ENCODE measurements around the gene PWWP2B. TPM values are rescaled to one million over a fixed set of nuclear protein-coding genes. Genes with fewer than 3 reads are reported as not detected.
A peak's percentile ranks its signal among the peaks of the same experiment; 100 is the strongest.
"Not testable (repeated sequence)": the region's sequence is repeated elsewhere in the genome, so short reads cannot be mapped to it uniquely, and the experiment has no call there.

PWWP2B gene
- total RNA-seq, 4 donors from 2014 or later: 28.3 to 33.1 (median 28.9) TPM

DNA sequence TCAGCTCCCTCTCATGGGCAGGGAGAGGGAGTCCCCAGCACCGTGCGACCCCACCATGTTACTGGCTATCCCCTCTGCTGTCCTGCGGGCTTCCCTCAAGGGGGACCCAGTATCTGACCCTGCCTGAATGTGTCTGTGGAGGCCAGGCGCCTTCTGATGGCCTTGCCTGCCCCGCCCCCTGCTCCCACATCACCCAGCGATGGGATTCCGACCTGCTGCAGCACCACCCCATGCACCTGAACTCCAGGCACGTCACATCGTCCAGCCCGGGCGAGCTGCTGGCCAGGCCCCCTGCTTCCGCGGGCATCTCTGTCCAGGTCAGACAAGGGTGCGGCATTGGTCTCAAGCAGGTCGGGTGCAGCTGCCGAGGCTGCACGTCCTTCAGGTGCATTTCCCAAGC, 46.1 kb upstream of the PWWP2B start:
- 96% methylated on average over 15 to 17 of the region's 17 CpGs for WGBS, 2 donors
- DNase-seq (ENCODE audit: low spot score in 2 of 2): no peak
- H3K4me3 ChIP-seq (ENCODE audit: low read depth, poor library complexity, severe bottlenecking): no peak overlapping the region
- intact Hi-C loops (cut with DNase I; ENCODE audit: low total_unique reads): loop anchor here (5.0 kb wide), 1 partner anchor 129 kb away; no protein-coding TSS in a partner anchor
- no peak for TF ChIP-seq POLR2A (IDR thresholded peaks at IDR 0.05)
- TF ChIP-seq, protein P1, sequence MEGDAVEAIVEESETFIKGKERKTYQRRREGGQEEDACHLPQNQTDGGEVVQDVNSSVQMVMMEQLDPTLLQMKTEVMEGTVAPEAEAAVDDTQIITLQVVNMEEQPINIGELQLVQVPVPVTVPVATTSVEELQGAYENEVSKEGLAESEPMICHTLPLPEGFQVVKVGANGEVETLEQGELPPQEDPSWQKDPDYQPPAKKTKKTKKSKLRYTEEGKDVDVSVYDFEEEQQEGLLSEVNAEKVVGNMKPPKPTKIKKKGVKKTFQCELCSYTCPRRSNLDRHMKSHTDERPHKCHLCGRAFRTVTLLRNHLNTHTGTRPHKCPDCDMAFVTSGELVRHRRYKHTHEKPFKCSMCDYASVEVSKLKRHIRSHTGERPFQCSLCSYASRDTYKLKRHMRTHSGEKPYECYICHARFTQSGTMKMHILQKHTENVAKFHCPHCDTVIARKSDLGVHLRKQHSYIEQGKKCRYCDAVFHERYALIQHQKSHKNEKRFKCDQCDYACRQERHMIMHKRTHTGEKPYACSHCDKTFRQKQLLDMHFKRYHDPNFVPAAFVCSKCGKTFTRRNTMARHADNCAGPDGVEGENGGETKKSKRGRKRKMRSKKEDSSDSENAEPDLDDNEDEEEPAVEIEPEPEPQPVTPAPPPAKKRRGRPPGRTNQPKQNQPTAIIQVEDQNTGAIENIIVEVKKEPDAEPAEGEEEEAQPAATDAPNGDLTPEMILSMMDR (IDR thresholded peaks at IDR 0.05): no peak

DNA sequence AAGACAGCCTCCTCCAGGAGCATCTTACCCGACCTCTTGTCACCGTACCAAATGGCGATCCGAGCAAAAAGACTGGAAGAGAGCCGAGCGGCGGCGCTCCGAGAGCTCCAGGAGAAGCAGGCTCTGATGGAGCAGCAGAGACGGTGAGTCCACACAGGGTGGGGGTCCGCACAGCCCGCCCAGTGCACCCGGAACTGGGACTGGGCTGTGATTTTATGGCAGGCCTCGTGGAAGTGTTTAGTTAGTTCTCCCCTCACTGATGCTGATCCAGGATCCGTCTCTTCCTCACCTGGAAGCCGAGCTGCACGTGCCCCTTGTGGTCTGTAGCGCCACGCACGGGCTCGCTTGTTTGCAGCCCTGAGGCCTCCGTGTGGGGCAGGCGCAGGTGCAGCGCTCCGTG, 45.4 kb upstream of the PWWP2B start:
- 90 to 94% methylated on average over 25 of the region's 25 CpGs for WGBS, 2 donors
- DNase-seq (ENCODE audit: low spot score in 2 of 2): no peak
- H3K4me3 ChIP-seq (ENCODE audit: low read depth, poor library complexity, severe bottlenecking): no peak overlapping the region
- intact Hi-C loops (cut with DNase I; ENCODE audit: low total_unique reads): loop anchor here (5.0 kb wide), 1 partner anchor 129 kb away; no protein-coding TSS in a partner anchor
- no peak for TF ChIP-seq POLR2A (IDR thresholded peaks at IDR 0.05)
- TF ChIP-seq, protein P1 (IDR thresholded peaks at IDR 0.05): no peak

DNA sequence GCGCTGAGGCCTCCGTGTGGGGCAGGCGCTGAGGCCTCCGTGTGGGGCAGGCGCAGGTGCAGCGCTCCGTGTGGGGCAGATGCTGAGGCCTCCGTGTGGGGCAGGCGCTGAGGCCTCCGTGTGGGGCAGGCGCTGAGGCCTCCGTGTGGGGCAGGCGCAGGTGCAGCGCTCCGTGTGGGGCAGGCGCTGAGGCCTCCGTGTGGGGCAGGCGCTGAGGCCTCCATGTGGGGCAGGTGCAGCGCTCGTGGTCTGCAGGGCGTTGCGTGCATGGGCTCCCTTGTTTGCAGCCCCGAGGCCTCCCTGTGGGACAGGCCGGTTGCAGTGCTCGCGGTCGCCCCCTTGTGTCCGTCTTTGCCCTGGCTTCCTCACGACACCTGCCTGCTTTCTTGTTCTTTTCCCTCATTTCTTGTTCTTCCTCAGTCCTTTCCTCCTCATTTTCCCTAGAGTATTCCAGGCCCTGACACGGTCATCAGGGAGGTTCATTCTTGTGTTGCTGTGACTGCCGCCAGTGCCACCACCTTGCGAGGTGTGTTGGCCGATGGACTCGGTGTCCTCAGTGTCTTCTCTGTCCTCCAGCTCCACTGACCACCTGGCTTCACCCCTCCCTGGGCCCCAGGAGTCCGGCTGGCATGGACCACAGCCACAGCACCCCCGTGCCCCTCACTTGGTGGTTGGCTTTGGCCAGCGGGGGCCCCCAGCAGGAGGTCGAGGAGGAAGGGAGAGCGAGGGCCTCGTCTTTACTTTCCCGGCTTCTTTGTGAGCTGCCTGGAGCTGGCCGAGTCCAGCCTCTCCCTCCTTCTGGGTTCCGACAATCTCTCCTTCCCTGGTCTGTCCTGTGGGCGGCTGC, 44.3 kb upstream of the PWWP2B start:
- peak in 1 of 2 donors; percentile 93 for DNase-seq (ENCODE audit: low spot score in 2 of 2)
- intact Hi-C loops (cut with DNase I; ENCODE audit: low total_unique reads): loop anchor here (5.0 kb wide), 1 partner anchor 130 kb away; no protein-coding TSS in a partner anchor
- 70 to 73% methylated on average over 23 to 43 of the region's 44 CpGs for WGBS, 2 donors
- TF ChIP-seq, protein P1 (IDR thresholded peaks at IDR 0.05): peak in 1 of 3 donors; percentile 24
- not testable (repeated sequence) for H3K4me3 ChIP-seq (ENCODE audit: low read depth, poor library complexity, severe bottlenecking)

DNA sequence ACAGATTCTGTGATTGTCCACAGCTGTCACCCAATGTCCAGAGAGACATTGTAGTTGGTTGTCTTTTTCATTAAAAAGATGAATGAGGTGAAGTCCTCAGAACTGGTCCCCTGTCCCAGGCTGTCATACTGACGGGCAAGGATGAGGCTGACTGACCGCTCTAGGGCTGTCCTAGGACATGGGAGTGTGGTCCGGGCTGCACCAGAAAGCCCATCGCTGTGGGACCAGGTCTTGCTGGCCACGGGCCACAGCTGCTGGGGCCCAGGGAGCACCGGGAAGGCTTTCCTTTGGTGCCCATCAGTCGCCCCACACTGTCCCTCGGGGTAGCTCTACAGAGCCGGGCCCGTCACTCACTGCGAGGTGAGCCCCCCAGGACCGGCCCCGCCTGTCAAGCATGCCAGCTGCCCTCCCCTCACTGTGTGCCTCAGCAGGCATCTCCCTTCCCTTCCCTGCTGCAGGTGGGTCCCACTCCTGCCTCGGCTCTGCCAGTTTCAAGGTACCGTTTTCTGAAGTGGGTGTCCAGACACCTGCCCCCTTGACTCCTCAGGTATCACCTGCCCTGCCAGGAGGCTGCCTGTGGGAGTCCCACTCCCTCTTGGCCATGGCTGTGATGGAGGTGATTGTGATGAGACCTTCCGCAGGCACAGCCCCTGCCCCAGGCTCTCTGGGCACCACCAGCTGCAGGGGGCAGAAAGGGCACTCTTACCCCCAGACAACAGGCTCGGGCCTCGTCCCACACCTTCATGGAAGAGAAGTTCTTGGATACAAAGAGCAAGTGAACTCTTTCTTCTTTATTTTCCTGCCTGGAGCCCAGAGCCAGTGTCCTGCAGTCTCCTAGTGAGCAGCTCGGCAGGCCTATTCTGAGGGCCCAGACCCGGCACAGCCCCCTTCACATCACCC, 43.3 kb upstream of the PWWP2B start:
- H3K4me3 ChIP-seq (ENCODE audit: low read depth, poor library complexity, severe bottlenecking): no peak overlapping the region
- no peak for DNase-seq (ENCODE audit: low spot score in 2 of 2)
- WGBS, 2 donors: 89 to 95% methylated on average over 19 to 20 of the region's 20 CpGs
- intact Hi-C loops (cut with DNase I; ENCODE audit: low total_unique reads): loop anchor here (5.0 kb wide), 1 partner anchor 131 kb away; no protein-coding TSS in a partner anchor
- TF ChIP-seq, protein P1 (IDR thresholded peaks at IDR 0.05): no peak
- no peak for TF ChIP-seq POLR2A (IDR thresholded peaks at IDR 0.05)

DNA sequence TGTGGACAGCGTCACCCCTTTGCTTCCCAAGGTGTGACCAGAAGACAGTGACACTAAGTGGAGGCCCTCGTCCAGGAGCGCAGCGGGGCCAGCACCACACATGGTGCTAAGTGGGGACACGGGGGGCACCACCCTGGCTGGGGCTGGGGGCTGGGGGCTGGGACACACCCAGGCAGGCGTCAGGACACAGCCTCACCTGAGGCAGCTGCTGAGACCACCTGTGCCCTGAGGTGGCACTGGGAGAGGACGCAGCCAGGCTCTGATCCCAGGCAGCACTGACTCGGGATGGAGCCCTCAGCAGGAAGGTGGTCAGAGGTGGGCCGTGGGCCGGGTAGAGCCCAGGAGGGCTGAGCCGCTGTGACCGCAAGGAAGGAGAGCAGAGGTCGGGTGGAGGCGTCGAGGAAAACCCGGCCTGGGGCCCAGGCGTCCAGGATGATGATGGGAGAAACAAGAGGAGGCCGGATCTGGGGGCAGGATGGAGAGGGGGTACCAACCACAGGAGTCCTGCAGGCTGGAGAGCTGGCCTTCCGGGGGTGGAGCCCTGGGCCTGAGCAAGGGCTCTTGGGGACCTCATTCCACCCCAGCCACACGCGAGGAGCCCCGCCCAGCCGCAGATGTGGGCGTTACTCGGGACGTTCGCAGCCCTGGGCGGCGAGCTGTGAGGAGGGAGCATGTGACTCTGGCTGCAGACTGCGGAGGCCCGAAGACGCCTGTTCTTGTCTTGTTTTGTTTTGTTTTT, 42.5 kb upstream of the PWWP2B start:
- no peak for DNase-seq (ENCODE audit: low spot score in 2 of 2)
- no peak overlapping the region for H3K4me3 ChIP-seq (ENCODE audit: low read depth, poor library complexity, severe bottlenecking)
- intact Hi-C loops (cut with DNase I; ENCODE audit: low total_unique reads): loop anchor here (5.0 kb wide), 1 partner anchor 132 kb away; no protein-coding TSS in a partner anchor
- TF ChIP-seq POLR2A (IDR thresholded peaks at IDR 0.05): no peak
- TF ChIP-seq, protein P1 (IDR thresholded peaks at IDR 0.05): no peak
- 84 to 88% methylated on average over 26 to 28 of the region's 32 CpGs for WGBS, 2 donors
